ENCODE measurements around the gene NR2C1.
A peak's percentile ranks its signal among the peaks of the same experiment; 100 is the strongest.

NR2C1 gene

DNA sequence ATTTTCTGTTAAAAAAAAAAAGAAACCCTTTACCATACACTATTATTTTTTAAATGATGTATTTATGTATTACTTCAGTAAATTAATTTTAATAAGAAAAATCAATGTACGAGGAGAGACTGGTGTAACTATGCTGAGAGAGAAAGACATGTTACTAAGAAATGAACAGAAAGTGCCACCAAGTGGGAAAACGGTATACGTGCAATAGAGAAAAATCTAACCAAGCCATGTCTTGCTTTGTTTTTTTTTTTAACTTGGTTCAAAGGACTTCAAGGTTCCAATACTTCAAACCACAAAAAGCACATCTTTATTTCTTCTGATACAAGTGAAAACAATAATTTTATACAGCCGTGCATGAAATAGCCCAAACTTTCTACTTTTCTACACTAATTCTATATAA lies 92.8 kb downstream of the NR2C1 start:
- no peaks in the 10 kb centered on the region for H3K9me3 ChIP-seq (replicated peaks; ENCODE audit: low read length)
- no peak overlapping the region for H3K9ac ChIP-seq (ENCODE audit: low read depth, low read length)
- no peak overlapping the region for H3K4me2 ChIP-seq (ENCODE audit: low read length)
- peaks cover 20% of the 10 kb centered on the region for H3K4me1 ChIP-seq (ENCODE audit: control insufficient read depth, insufficient read depth, low read length)
- H3K27me3 ChIP-seq (ENCODE audit: control insufficient read depth, insufficient read depth, low read length): no peaks in the 10 kb centered on the region
- H3K4me3 ChIP-seq (ENCODE audit: low read length): no peak overlapping the region
- no peaks in the 10 kb centered on the region for H3K36me3 ChIP-seq (ENCODE audit: insufficient read depth, low read length)

GRCh38 chr12:94979941-94980340 lies 93.5 kb downstream of the NR2C1 start:
- Histone ChIP-seq H3K36me3 (ENCODE audit: insufficient read depth, low read length) (no peaks in the 10 kb centered on the region), H3K4me3 (ENCODE audit: low read length) (no peak overlapping the region), H3K4me1 (ENCODE audit: control insufficient read depth, insufficient read depth, low read length) (peaks cover 20% of the 10 kb centered on the region), H3K9me3 (replicated peaks; ENCODE audit: low read length) (no peaks in the 10 kb centered on the region), H3K27me3 (ENCODE audit: control insufficient read depth, insufficient read depth, low read length) (no peaks in the 10 kb centered on the region), H3K9ac (ENCODE audit: low read depth, low read length) (no peak overlapping the region), H3K4me2 (ENCODE audit: low read length) (no peak overlapping the region)

DNA sequence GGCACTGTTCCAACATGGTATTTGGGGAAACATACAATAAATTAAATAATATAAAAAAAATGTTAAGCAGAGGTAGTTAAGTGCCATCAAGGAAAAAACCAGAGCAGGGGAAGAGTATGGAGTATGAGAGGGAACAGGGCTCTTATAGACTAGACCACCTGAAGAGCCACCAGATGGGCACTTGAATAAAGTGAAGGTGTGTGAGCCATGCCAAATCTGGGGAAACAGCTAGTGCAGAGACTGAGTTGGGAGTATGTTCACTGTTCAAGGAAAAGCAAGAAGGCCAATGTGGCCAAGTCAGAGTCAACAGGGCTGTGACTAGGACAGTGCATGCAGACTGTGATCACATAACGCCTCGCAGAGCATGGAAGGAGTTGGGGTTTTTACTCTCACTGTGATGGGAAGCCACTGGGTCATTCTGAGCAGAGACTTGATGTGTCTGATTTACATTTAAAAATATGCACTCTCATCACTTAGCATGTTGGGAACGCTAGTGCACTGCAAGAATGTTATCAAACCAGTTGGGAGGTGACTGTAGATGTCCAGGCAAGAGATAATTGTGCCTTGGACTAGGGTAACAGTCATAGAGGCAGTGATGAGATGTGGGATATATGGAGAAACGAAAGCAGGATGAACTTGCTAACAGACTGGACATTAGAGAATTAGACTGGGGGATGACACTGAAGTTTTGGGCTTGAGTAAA lies 95.5 kb downstream of the NR2C1 start:
- H3K9ac ChIP-seq (ENCODE audit: low read depth, low read length): no peak overlapping the region
- no peaks in the 10 kb centered on the region for H3K27me3 ChIP-seq (ENCODE audit: control insufficient read depth, insufficient read depth, low read length)
- H3K36me3 ChIP-seq (ENCODE audit: insufficient read depth, low read length): no peaks in the 10 kb centered on the region
- peaks cover 15% of the 10 kb centered on the region for H3K4me1 ChIP-seq (ENCODE audit: control insufficient read depth, insufficient read depth, low read length)
- H3K4me3 ChIP-seq (ENCODE audit: low read length): no peak overlapping the region
- no peak overlapping the region for H3K4me2 ChIP-seq (ENCODE audit: low read length)
- no peaks in the 10 kb centered on the region for H3K9me3 ChIP-seq (replicated peaks; ENCODE audit: low read length)

- no peaks in the 10 kb centered on the region for H3K9me3 ChIP-seq (replicated peaks; ENCODE audit: low read length)
- H3K36me3 ChIP-seq (ENCODE audit: insufficient read depth, low read length): peaks cover 8% of the 10 kb centered on the region
- peak overlapping the region; percentile 59 for H3K9ac ChIP-seq (ENCODE audit: low read depth, low read length)
- peaks cover 14% of the 10 kb centered on the region for H3K4me1 ChIP-seq (ENCODE audit: control insufficient read depth, insufficient read depth, low read length)
- H3K4me2 ChIP-seq (ENCODE audit: low read length): peak overlapping the region; percentile 62
- H3K4me3 ChIP-seq (ENCODE audit: low read length): no peak overlapping the region
- no peaks in the 10 kb centered on the region for H3K27me3 ChIP-seq (ENCODE audit: control insufficient read depth, insufficient read depth, low read length)
Measured at GRCh38 chr12:94973221-94973620, 100.2 kb downstream of the NR2C1 start.

GRCh38 chr12:94972795-94973194 lies 100.6 kb downstream of the NR2C1 start:
- Histone ChIP-seq H3K4me1 (ENCODE audit: control insufficient read depth, insufficient read depth, low read length) (peaks cover 14% of the 10 kb centered on the region), H3K27me3 (ENCODE audit: control insufficient read depth, insufficient read depth, low read length) (no peaks in the 10 kb centered on the region), H3K9ac (ENCODE audit: low read depth, low read length) (peak overlapping the region; percentile 58), H3K36me3 (ENCODE audit: insufficient read depth, low read length) (peaks cover 8% of the 10 kb centered on the region), H3K4me3 (ENCODE audit: low read length) (no peak overlapping the region), H3K4me2 (ENCODE audit: low read length) (peak overlapping the region; percentile 43), H3K9me3 (replicated peaks; ENCODE audit: low read length) (no peaks in the 10 kb centered on the region)

DNA sequence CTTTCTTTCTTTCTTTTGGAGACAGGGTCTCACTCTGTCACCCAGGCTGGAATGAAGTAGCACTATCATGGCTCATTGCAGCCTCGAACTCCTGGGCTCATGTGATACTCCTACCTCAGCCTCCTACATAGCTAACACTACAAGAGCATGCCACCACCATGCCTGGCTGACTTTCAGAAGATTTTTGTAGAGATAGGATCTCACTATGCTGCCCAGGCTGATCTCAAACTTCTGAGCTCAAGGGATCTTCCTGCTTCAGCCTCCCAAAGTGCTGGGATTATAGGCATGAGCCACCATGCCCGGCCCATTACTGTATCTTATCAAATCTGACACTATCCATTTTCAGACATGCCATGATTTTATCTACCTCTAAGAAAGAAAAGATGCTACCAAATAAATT lies 101.5 kb downstream of the NR2C1 start:
- Histone ChIP-seq H3K27me3 (ENCODE audit: control insufficient read depth, insufficient read depth, low read length) (no peaks in the 10 kb centered on the region), H3K4me2 (ENCODE audit: low read length) (no peak overlapping the region), H3K9me3 (replicated peaks; ENCODE audit: low read length) (no peaks in the 10 kb centered on the region), H3K36me3 (ENCODE audit: insufficient read depth, low read length) (peaks cover 8% of the 10 kb centered on the region), H3K4me1 (ENCODE audit: control insufficient read depth, insufficient read depth, low read length) (peaks cover 14% of the 10 kb centered on the region), H3K4me3 (ENCODE audit: low read length) (no peak overlapping the region), H3K9ac (ENCODE audit: low read depth, low read length) (no peak overlapping the region)

DNA sequence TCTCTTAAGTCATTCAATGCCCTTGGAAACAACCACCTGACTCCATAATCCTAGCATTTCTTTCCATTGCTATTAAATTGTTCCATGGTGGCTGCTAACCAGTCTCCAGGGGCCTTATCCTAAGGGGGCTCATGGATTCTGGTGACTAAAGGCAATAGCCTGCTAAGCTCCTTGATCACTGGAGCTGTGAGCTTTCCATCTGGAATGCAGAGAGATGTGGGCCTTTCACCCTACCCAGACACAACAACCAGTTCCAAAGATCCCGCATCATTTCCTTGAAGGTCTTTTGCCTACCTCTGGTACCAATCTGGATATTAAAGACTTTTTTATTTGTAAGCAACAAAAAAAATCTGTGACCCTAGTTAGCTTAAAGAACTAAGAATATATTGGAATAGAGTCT lies 102.9 kb downstream of the NR2C1 start:
- H3K36me3 ChIP-seq (ENCODE audit: insufficient read depth, low read length): peaks cover 8% of the 10 kb centered on the region
- H3K9me3 ChIP-seq (replicated peaks; ENCODE audit: low read length): no peaks in the 10 kb centered on the region
- H3K9ac ChIP-seq (ENCODE audit: low read depth, low read length): no peak overlapping the region
- H3K27me3 ChIP-seq (ENCODE audit: control insufficient read depth, insufficient read depth, low read length): no peaks in the 10 kb centered on the region
- H3K4me3 ChIP-seq (ENCODE audit: low read length): no peak overlapping the region
- H3K4me1 ChIP-seq (ENCODE audit: control insufficient read depth, insufficient read depth, low read length): peaks cover 14% of the 10 kb centered on the region
- H3K4me2 ChIP-seq (ENCODE audit: low read length): no peak overlapping the region

All from skeletal muscle satellite cell (primary cell).